KOPT-K1 (cell line): Measurements from ENCODE around the gene AK4.

Experiments used
- H3K27ac ChIP-seq: fragments of 200-600 bp; sonication (generic); 2 replicates; pipeline ENCODE4 v1.5.1; 2016; ENCODE audit warnings: antibody characterized with exemption, mild to moderate bottlenecking, low read depth, low read length; ENCODE audit not compliant: poor library complexity, severe bottlenecking
- H3K36me3 ChIP-seq: fragments of 200-600 bp; sonication (generic); 2 replicates; pipeline ENCODE4 v1.5.1; 2017; ENCODE audit warnings: antibody characterized with exemption, mild to moderate bottlenecking, low read length, moderate library complexity; ENCODE audit not compliant: insufficient read depth
- H3K9me3 ChIP-seq: fragments of 200-600 bp; sonication (generic); 2 replicates; pipeline ENCODE4 v1.5.1; 2017; ENCODE audit warnings: antibody characterized with exemption, low read length, mild to moderate bottlenecking; ENCODE audit not compliant: insufficient read depth, poor library complexity, severe bottlenecking

Gene AK4

GRCh38 chr1:65256860-65257708, 109.1 kb downstream of the AK4 start:
- H3K36me3 ChIP-seq = no peaks in the 10 kb centered on the region
- no peaks in the 10 kb centered on the region for H3K9me3 ChIP-seq
- no peak overlapping the region for H3K27ac ChIP-seq

- Histone ChIP-seq H3K27ac (no peak overlapping the region), H3K36me3 (no peaks in the 10 kb centered on the region), H3K9me3 (no peaks in the 10 kb centered on the region)
Observed at GRCh38 chr1:65258106-65258505, 110.1 kb downstream of the AK4 start.

GRCh38 chr1:65259816-65260215, 111.8 kb downstream of the AK4 start:
- Histone ChIP-seq H3K9me3 (no peaks in the 10 kb centered on the region), H3K27ac (no peak overlapping the region), H3K36me3 (no peaks in the 10 kb centered on the region)

GRCh38 chr1:65260851-65261473, 113.0 kb downstream of the AK4 start:
- no peak overlapping the region for H3K27ac ChIP-seq
- no peaks in the 10 kb centered on the region for H3K36me3 ChIP-seq
- no peaks in the 10 kb centered on the region for H3K9me3 ChIP-seq

GRCh38 chr1:65263286-65263685, 115.3 kb downstream of the AK4 start:
- Histone ChIP-seq H3K27ac (no peak overlapping the region), H3K36me3 (no peaks in the 10 kb centered on the region), H3K9me3 (no peaks in the 10 kb centered on the region)

- Histone ChIP-seq H3K27ac (no peak overlapping the region), H3K36me3 (no peaks in the 10 kb centered on the region), H3K9me3 (no peaks in the 10 kb centered on the region)
Observed at GRCh38 chr1:65264197-65264929, 116.4 kb downstream of the AK4 start.

- no peaks in the 10 kb centered on the region for H3K9me3 ChIP-seq
- no peaks in the 10 kb centered on the region for H3K36me3 ChIP-seq
- no peak overlapping the region for H3K27ac ChIP-seq
Observed at GRCh38 chr1:65265296-65265650, 117.3 kb downstream of the AK4 start.

- H3K27ac ChIP-seq = no peak overlapping the region
- H3K36me3 ChIP-seq = no peaks in the 10 kb centered on the region
- H3K9me3 ChIP-seq = no peaks in the 10 kb centered on the region
Observed at GRCh38 chr1:65265651-65266351, 117.8 kb downstream of the AK4 start.

- H3K27ac ChIP-seq = no peak overlapping the region
- no peaks in the 10 kb centered on the region for H3K9me3 ChIP-seq
- H3K36me3 ChIP-seq = no peaks in the 10 kb centered on the region
Observed at GRCh38 chr1:65266476-65266875, 118.5 kb downstream of the AK4 start.

GRCh38 chr1:65267271-65267670, 119.3 kb downstream of the AK4 start:
- no peaks in the 10 kb centered on the region for H3K36me3 ChIP-seq
- H3K27ac ChIP-seq = no peak overlapping the region
- H3K9me3 ChIP-seq = no peaks in the 10 kb centered on the region

- Histone ChIP-seq H3K9me3 (no peaks in the 10 kb centered on the region), H3K36me3 (no peaks in the 10 kb centered on the region), H3K27ac (no peak overlapping the region)
Observed at GRCh38 chr1:65267683-65268082, 119.7 kb downstream of the AK4 start.

- no peak overlapping the region for H3K27ac ChIP-seq
- no peaks in the 10 kb centered on the region for H3K9me3 ChIP-seq
- no peaks in the 10 kb centered on the region for H3K36me3 ChIP-seq
Observed at GRCh38 chr1:65269612-65270011, 121.6 kb downstream of the AK4 start.

- Histone ChIP-seq H3K27ac (no peak overlapping the region), H3K36me3 (no peaks in the 10 kb centered on the region), H3K9me3 (no peaks in the 10 kb centered on the region)
Observed at GRCh38 chr1:65276197-65276939, 128.4 kb downstream of the AK4 start.

- no peak overlapping the region for H3K27ac ChIP-seq
- no peaks in the 10 kb centered on the region for H3K36me3 ChIP-seq
- H3K9me3 ChIP-seq = no peaks in the 10 kb centered on the region
Observed at GRCh38 chr1:65277605-65278347, 129.8 kb downstream of the AK4 start.
